Measurements from ENCODE around the gene VPS9D1.

Gene VPS9D1

GRCh38 chr16:89732142-89732917 is 11.6 kb upstream of the VPS9D1 start:
- DNase-seq: no peak

GRCh38 chr16:89730610-89731234 is 10.0 kb upstream of the VPS9D1 start:
- DNase-seq: no peak

GRCh38 chr16:89729863-89730593 is 9.3 kb upstream of the VPS9D1 start:
- no peak for DNase-seq

GRCh38 chr16:89729293-89729692 is 8.6 kb upstream of the VPS9D1 start:
- no peak for DNase-seq

GRCh38 chr16:89727406-89728120 is 6.9 kb upstream of the VPS9D1 start:
- no peak for DNase-seq

- no peak for DNase-seq
These were observed 2.9 kb upstream of the VPS9D1 start for GRCh38 chr16:89723279-89724250.

GRCh38 chr16:89722392-89723278 is 1.9 kb upstream of the VPS9D1 start:
- no peak for DNase-seq

- peak; percentile 41 for DNase-seq
These were observed 1.1 kb upstream of the VPS9D1 start for GRCh38 chr16:89721546-89722391.

GRCh38 chr16:89720551-89720812 is 216 bp downstream of the VPS9D1 start:
- DNase-seq: no peak

- DNase-seq: no peak
These were observed 2.8 kb downstream of the VPS9D1 start for GRCh38 chr16:89717688-89718505.

GRCh38 chr16:89716916-89717687 is 3.6 kb downstream of the VPS9D1 start:
- DNase-seq: no peak

- no peak for DNase-seq
These were observed 4.2 kb downstream of the VPS9D1 start for GRCh38 chr16:89716493-89716892.

- DNase-seq: peak; percentile 35
These were observed 8.4 kb downstream of the VPS9D1 start for GRCh38 chr16:89712274-89712781.

- DNase-seq: peak; percentile 75
These were observed 9.0 kb downstream of the VPS9D1 start for GRCh38 chr16:89711601-89712273.

GRCh38 chr16:89710709-89711564 is 9.8 kb downstream of the VPS9D1 start:
- no peak for DNase-seq

GRCh38 chr16:89709716-89710432 is 10.8 kb downstream of the VPS9D1 start:
- no peak for DNase-seq

Data from fibroblast of skin of right biceps (primary cell).